Midbrain (tissue), 1 donor: ENCODE results near the gene CCDC110.
"Not testable (repeated sequence)": the region's sequence is repeated elsewhere in the genome, so short reads cannot be mapped to it uniquely, and the experiment has no call there.

Experiments
- DNase-seq: peaks from one replicate; lab custom pipeline; 2025; lab: John Stamatoyannopoulos, UW

Gene CCDC110

GRCh38 chr4:185471235-185472102 lies at the start of gene CCDC110:
Gene CCDC110 (minus strand): TSS chr4:185471733. CDS start chr4:185471683, 50 bp downstream.
- peak; percentile 90 for DNase-seq

GRCh38 chr4:185520119-185520518 lies 48.6 kb upstream of the CCDC110 start:
- no peak for DNase-seq

- no peak for DNase-seq
Measured at GRCh38 chr4:185518494-185518893, 47.0 kb upstream of the CCDC110 start.

GRCh38 chr4:185518069-185518468 lies 46.5 kb upstream of the CCDC110 start:
- DNase-seq: no peak

- DNase-seq: no peak
Measured at GRCh38 chr4:185515248-185515647, 43.7 kb upstream of the CCDC110 start.

GRCh38 chr4:185514182-185514697 lies 42.7 kb upstream of the CCDC110 start:
- no peak for DNase-seq

GRCh38 chr4:185513489-185514181 lies 42.1 kb upstream of the CCDC110 start:
- no peak for DNase-seq

- DNase-seq: no peak
Measured at GRCh38 chr4:185512516-185512915, 41.0 kb upstream of the CCDC110 start.

GRCh38 chr4:185511243-185511642 lies 39.7 kb upstream of the CCDC110 start:
- not testable (repeated sequence) for DNase-seq

GRCh38 chr4:185510806-185511205 lies 39.3 kb upstream of the CCDC110 start:
- no peak for DNase-seq

- no peak for DNase-seq
Measured at GRCh38 chr4:185508181-185508580, 36.6 kb upstream of the CCDC110 start.

GRCh38 chr4:185506422-185506821 lies 34.9 kb upstream of the CCDC110 start:
- no peak for DNase-seq

GRCh38 chr4:185504098-185505047 lies 32.8 kb upstream of the CCDC110 start:
- no peak for DNase-seq

GRCh38 chr4:185502386-185502785 lies 30.9 kb upstream of the CCDC110 start:
- no peak for DNase-seq

GRCh38 chr4:185500576-185500975 lies 29.0 kb upstream of the CCDC110 start:
- DNase-seq: no peak

- DNase-seq: no peak
Measured at GRCh38 chr4:185500035-185500434, 28.5 kb upstream of the CCDC110 start.

GRCh38 chr4:185488650-185489049 lies 17.1 kb upstream of the CCDC110 start:
- DNase-seq: no peak

GRCh38 chr4:185481401-185481800 lies 9.9 kb upstream of the CCDC110 start:
- no peak for DNase-seq

GRCh38 chr4:185480016-185480732 lies 8.6 kb upstream of the CCDC110 start:
- no peak for DNase-seq

GRCh38 chr4:185479507-185479971 lies 8.0 kb upstream of the CCDC110 start:
- DNase-seq: no peak

GRCh38 chr4:185473247-185473646 lies 1.7 kb upstream of the CCDC110 start:
- DNase-seq: no peak
